Esophagus muscularis mucosa (tissue), 4 donors: Measurements from ENCODE around the gene CYP2W1. TPM values are rescaled to one million over a fixed set of nuclear protein-coding genes. Genes with fewer than 3 reads are reported as not detected.

Experiments used
- DNase-seq: peaks from one replicate; pipeline ENCODE4 v3.0.0-alpha.2; 2017; ENCODE audit errors: extremely low spot score
- H3K27ac ChIP-seq, 4 donors: fragments of 200-600 bp; sonication (generic); replicated peaks in 1 of 4; 1 replicate in 3 of 4; 2 replicates in 1 of 4; pipeline ENCODE4 v1.5.1; 2016 to 2019; ENCODE audit warnings: mild to moderate bottlenecking in 1 of 4
- H3K27me3 ChIP-seq, 4 donors: fragments of 200-600 bp; sonication (generic); one replicate each; pipeline versions ENCODE4 v1.5.1 to v1.6.0; 2016 to 2019
- H3K36me3 ChIP-seq, 4 donors: fragments of 200-600 bp; sonication (generic); one replicate each; pipeline ENCODE4 v1.5.1; 2016 to 2019
- H3K4me1 ChIP-seq, 4 donors: fragments of 200-600 bp; sonication (generic); one replicate each; pipeline ENCODE4 v1.5.1; 2016 to 2019
- H3K4me3 ChIP-seq, 4 donors: fragments of 200-600 bp; sonication (generic); 1 replicate in 2 of 4; 2 replicates in 2 of 4; pipeline ENCODE4 v1.5.1; 2016 to 2019; ENCODE audit warnings: mild to moderate bottlenecking in 4 of 4, moderate library complexity in 1 of 4
- H3K9me3 ChIP-seq, 4 donors: fragments of 200-600 bp; sonication (generic); 1 replicate in 3 of 4; 2 replicates in 1 of 4; pipeline ENCODE4 v1.5.1; 2016 to 2019
- EP300 ChIP-seq: sonication (generic); formaldehyde crosslinking; IDR thresholded peaks from one replicate; pipeline ENCODE4 v1.6.1; 2017; ENCODE audit warnings: antibody characterized with exemption
- POLR2A ChIP-seq: fragments of 450-650 bp; IDR thresholded peaks from one replicate; pipeline ENCODE4 v1.6.1; 2017; ENCODE audit warnings: antibody characterized with exemption, moderate library complexity, mild to moderate bottlenecking, low read depth
- POLR2AphosphoS5 ChIP-seq, 2 donors: sonication (generic); formaldehyde crosslinking; IDR thresholded peaks; one replicate each; pipeline ENCODE4 v1.6.1; 2017; ENCODE audit warnings: antibody characterized with exemption in 2 of 2
- WGBS: methylation state at CpG from one replicate; pipeline ENCODE4 v1.1.5; 2018; 5-methylcytosine and 5-hydroxymethylcytosine counted together
- intact Hi-C: fragments of 100-400 bp; cut with DNase I; formaldehyde crosslinking; loops from one replicate; pipeline ENCODE4 v1.15.1; 2023
- total RNA-seq, 4 donors: library from RNA; depleted of rRNA; stranded (reverse); fragments of >200 nt; gene quantifications; one replicate each; pipeline versions ENCODE4 v1.1.0 to v1.2.1, GENCODE V29; 2016
- TF ChIP-seq, protein P1 (sequence below), 3 experiments: fragments of 200-600 bp in 2 of 3; fragments of 450-650 bp in 1 of 3; sonication (generic) in 2 of 3; IDR thresholded peaks; one replicate each; pipeline ENCODE4 v1.5.1; 2017 to 2019; ENCODE audit warnings: antibody characterized with exemption in 3 of 3, mild to moderate bottlenecking in 2 of 3, moderate library complexity in 1 of 3

CYP2W1 gene
- total RNA-seq, 4 donors from 2014 or later, result 0.23 to 0.66 TPM; not detected in 2

DNA sequence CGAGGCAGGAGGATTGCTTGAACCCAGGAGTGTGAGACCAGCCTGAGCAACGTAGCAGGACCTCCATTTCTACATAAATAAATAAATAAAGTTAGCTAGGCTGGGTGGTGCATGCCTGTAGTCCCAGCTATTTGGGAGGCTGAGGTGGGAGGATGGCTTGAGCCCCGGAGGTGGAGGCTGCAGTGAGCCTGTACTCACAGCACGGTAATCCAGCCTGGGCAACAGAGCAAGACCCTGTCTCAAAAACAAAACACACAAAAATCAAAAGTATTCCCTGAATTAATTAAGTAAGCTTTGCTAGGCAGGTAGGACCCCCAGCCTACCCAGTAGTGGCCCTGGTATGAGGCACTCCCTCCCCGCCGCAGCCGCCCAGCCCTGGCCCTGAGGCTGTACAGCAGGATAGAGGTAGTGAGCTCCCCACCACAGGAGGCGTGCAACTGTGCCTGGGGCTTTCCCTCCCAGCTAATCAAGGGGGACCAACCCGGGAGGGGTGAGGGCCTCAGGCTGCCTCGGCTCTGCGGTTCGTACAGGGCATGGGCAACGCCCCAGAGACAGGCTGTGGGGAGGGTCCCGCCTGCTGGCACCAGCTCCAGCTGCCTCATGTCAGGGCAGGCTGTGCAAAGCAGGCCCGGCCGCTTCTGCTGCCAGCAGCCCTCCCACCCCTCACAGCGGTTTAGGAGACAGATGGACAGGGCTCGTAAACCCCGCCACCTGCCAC is 1.0 kb upstream of the CYP2W1 start:
- no peak for DNase-seq

DNA sequence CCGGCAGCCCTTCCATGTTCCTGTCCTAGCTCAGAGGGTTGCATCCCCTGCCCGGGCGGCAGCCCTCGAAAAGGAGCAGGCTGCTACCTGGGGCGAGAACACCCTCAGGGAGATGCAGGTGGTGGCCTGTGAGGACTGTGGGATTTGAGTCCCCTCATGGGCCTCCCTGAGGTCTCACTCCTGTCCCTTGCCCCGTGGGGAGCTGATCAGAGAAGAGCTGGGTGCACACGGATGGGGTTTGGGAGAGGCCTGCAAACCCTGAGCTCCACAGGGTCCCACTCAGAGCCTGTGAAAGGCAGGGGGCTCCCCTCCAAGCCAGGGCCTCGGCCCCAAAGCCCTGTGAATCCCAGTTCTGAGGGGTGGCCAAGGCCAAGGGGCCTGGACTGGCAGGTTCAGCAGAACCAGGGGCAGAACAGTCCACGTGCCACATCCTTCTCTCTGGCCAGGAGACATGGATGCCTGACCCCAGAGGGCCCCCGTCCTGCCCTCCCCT is 424 bp upstream of the CYP2W1 start:
- intact Hi-C loops, result no loop called here

More for the DNA sequence above, 1.0 kb upstream of the CYP2W1 start:
- intact Hi-C loops, result no loop called here
- no peak overlapping the region for H3K4me3 ChIP-seq
- peaks cover 0 to 5% (median 0%) of the 10 kb centered on the region in 4 donors for H3K4me1 ChIP-seq
- TF ChIP-seq EP300 (no peak), POLR2A (no peak), POLR2AphosphoS5 (IDR thresholded peaks at IDR 0.05) (no peak)
- TF ChIP-seq, protein P1, sequence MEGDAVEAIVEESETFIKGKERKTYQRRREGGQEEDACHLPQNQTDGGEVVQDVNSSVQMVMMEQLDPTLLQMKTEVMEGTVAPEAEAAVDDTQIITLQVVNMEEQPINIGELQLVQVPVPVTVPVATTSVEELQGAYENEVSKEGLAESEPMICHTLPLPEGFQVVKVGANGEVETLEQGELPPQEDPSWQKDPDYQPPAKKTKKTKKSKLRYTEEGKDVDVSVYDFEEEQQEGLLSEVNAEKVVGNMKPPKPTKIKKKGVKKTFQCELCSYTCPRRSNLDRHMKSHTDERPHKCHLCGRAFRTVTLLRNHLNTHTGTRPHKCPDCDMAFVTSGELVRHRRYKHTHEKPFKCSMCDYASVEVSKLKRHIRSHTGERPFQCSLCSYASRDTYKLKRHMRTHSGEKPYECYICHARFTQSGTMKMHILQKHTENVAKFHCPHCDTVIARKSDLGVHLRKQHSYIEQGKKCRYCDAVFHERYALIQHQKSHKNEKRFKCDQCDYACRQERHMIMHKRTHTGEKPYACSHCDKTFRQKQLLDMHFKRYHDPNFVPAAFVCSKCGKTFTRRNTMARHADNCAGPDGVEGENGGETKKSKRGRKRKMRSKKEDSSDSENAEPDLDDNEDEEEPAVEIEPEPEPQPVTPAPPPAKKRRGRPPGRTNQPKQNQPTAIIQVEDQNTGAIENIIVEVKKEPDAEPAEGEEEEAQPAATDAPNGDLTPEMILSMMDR (IDR thresholded peaks at IDR 0.05), result no peak
- no peak overlapping the region for H3K27ac ChIP-seq
- no peaks in the 10 kb centered on the region for H3K9me3 ChIP-seq
- H3K27me3 ChIP-seq, result peaks cover 0 to 51% (median 22%) of the 10 kb centered on the region in 4 donors
- WGBS, result 93% methylated on average over 8 of the region's 19 CpGs
- H3K36me3 ChIP-seq, result no peaks in the 10 kb centered on the region

DNA sequence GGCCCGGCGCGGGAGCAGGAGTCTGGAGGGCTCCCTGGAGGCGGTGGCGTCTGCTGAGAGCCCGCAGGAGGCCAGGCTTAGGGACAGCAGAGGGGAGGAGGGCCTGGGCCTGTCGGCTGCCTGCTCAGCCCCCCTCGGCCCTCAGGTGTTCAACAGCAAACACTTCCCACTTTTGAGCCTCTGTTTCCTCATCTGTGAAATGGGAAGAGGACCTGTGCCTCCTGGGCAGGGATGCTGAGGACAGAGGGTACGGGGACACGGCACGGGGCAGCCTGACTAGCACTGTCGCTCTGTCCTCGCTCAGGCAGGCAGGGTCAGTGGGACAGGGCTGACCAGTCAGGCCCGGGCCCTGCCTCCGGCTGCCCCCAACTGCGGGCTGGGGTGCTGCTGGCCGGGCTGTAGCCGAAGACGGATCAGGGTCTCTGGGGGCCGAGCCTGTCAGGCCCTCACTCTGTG is 663 bp downstream of the CYP2W1 start:
- intact Hi-C loops, result no loop called here
- H3K9me3 ChIP-seq, result no peaks in the 10 kb centered on the region
- WGBS, result no CpG with 5 or more reads among the region's 20 CpGs
- peaks cover 4 to 13% (median 6%) of the 10 kb centered on the region in 4 donors for H3K4me1 ChIP-seq
- H3K4me3 ChIP-seq, result no peak overlapping the region
- H3K36me3 ChIP-seq, result no peaks in the 10 kb centered on the region
- TF ChIP-seq EP300 (no peak), POLR2AphosphoS5 (IDR thresholded peaks at IDR 0.05) (no peak), POLR2A (no peak)
- TF ChIP-seq, protein P1 (IDR thresholded peaks at IDR 0.05), result no peak
- peaks cover 0 to 68% (median 36%) of the 10 kb centered on the region in 4 donors for H3K27me3 ChIP-seq
- no peak for DNase-seq
- no peak overlapping the region for H3K27ac ChIP-seq

More for the DNA sequence above, 424 bp upstream of the CYP2W1 start:
- Histone ChIP-seq H3K4me1 (peaks cover 0 to 5% (median 0%) of the 10 kb centered on the region in 4 donors), H3K4me3 (no peak overlapping the region), H3K9me3 (no peaks in the 10 kb centered on the region), H3K27ac (no peak overlapping the region), H3K36me3 (no peaks in the 10 kb centered on the region), H3K27me3 (peaks cover 0 to 57% (median 26%) of the 10 kb centered on the region in 4 donors)
- TF ChIP-seq POLR2AphosphoS5 (IDR thresholded peaks at IDR 0.05) (no peak), POLR2A (no peak), EP300 (no peak)
- TF ChIP-seq, protein P1 (IDR thresholded peaks at IDR 0.05), result no peak
- WGBS, result 70% methylated on average over 7 of the region's 10 CpGs
- DNase-seq, result no peak

DNA sequence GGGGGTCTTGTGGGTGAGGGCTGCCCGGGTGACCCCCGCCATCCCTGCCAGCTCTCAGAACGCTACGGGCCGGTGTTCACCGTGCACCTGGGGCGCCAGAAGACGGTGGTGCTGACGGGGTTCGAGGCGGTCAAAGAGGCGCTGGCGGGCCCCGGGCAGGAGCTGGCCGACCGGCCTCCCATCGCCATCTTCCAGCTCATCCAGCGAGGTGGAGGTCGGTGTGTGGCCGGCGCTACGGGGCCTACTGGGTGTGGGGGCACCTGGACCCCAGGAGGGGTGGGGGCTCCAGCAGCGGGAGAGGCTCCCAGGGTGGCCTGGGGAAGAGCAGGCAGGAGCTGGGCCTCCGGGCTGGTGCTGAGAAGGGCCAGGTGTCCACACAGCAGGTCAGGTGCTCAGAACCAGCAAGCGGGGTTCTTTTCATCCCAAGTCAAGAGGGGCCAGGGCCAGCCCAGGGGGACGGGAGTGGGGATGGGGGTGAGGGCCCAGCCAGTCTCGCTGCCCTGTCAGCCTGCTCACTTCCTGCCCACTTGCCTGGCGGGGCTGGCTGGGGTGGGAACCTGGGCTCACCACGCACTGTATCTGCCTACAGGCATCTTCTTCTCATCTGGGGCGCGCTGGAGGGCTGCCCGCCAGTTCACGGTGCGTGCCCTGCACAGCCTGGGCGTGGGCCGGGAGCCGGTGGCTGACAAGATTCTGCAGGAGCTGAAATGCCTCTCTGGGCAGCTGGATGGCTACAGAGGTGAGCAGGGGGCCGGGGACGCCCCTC is 1.6 kb downstream of the CYP2W1 start:
- no peak for DNase-seq
- Histone ChIP-seq H3K4me1 (peaks cover 4 to 20% (median 10%) of the 10 kb centered on the region in 4 donors), H3K9me3 (no peaks in the 10 kb centered on the region), H3K27me3 (peaks cover 0 to 77% (median 41%) of the 10 kb centered on the region in 4 donors), H3K4me3 (no peak overlapping the region), H3K36me3 (no peaks in the 10 kb centered on the region), H3K27ac (no peak overlapping the region)
- 82% methylated on average over 21 of the region's 39 CpGs for WGBS
- no peak for TF ChIP-seq POLR2AphosphoS5 (IDR thresholded peaks at IDR 0.05)
- no peak for TF ChIP-seq POLR2A
- TF ChIP-seq, protein P1 (IDR thresholded peaks at IDR 0.05), result no peak
- TF ChIP-seq EP300, result no peak
- intact Hi-C loops, result no loop called here
